Measurements from ENCODE around the gene FKBP14. TPM values are rescaled to one million over a fixed set of nuclear protein-coding genes. Genes with fewer than 3 reads are reported as not detected.

Gene FKBP14
- total RNA-seq, 1 donor = 40.9 TPM

DNA sequence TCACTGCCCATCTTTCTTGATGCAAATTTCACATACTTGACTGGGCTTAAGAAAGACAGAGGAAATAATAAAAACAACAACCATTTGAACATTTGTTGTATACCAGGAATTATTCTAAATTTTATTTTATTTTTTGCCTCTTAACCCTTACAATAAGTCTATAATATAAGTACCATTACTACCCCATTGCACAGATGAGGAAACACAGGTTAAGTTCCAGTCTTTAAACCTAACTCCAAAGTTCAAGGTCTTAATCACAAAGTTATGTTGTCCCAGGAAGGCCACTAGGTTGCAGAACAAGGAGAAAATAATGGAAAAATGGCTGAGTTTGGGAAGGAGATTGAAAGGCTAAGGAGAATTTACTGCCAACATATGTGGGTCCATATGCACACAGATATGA, 3.5 kb downstream of the FKBP14 start:
- H4K20me1 ChIP-seq (ENCODE audit: insufficient read depth, low read length) = peaks cover 11% of the 10 kb centered on the region
- H3K4me2 ChIP-seq (ENCODE audit: insufficient read depth, low read length) = peak overlapping the region; percentile 24
- no peak overlapping the region for H2AFZ ChIP-seq (ENCODE audit: low read length)

DNA sequence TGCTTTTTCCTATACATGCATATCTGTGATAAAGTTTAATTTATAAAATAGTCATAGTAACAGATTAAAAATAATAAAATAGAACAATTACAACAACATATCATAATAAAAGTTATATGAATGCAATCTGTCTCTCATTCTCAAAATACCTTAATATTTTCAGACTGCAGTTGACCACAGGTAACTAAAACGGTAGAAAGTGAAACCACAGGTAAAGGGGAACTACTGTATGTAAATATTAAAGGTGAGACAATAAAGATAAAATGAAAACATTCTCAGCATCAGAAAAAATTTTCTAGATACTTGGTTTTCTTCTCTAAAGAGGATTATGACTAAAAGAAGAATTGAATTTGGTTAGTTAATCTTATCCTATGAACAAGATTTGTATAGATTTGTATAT, 6.0 kb downstream of the FKBP14 start:
- Histone ChIP-seq H4K20me1 (ENCODE audit: insufficient read depth, low read length) (peaks cover 11% of the 10 kb centered on the region), H3K4me2 (ENCODE audit: insufficient read depth, low read length) (no peak overlapping the region)

More for the DNA sequence above, 3.5 kb downstream of the FKBP14 start:
- Histone ChIP-seq H3K9me3 (ENCODE audit: low read depth, low read length) (no peaks in the 10 kb centered on the region), H3K79me2 (ENCODE audit: insufficient read depth, low read length) (peaks cover 45% of the 10 kb centered on the region), H3K27me3 (ENCODE audit: insufficient read depth, low read length) (no peaks in the 10 kb centered on the region), H3K4me3 (ENCODE audit: insufficient read depth, low read length) (no peak overlapping the region), H3K4me1 (ENCODE audit: insufficient read depth, low read length) (peaks cover 28% of the 10 kb centered on the region), H3K27ac (ENCODE audit: low read depth, low read length) (no peak overlapping the region), H3K36me3 (ENCODE audit: insufficient read depth, low read length) (peaks cover 17% of the 10 kb centered on the region)
- TF ChIP-seq, protein P1, sequence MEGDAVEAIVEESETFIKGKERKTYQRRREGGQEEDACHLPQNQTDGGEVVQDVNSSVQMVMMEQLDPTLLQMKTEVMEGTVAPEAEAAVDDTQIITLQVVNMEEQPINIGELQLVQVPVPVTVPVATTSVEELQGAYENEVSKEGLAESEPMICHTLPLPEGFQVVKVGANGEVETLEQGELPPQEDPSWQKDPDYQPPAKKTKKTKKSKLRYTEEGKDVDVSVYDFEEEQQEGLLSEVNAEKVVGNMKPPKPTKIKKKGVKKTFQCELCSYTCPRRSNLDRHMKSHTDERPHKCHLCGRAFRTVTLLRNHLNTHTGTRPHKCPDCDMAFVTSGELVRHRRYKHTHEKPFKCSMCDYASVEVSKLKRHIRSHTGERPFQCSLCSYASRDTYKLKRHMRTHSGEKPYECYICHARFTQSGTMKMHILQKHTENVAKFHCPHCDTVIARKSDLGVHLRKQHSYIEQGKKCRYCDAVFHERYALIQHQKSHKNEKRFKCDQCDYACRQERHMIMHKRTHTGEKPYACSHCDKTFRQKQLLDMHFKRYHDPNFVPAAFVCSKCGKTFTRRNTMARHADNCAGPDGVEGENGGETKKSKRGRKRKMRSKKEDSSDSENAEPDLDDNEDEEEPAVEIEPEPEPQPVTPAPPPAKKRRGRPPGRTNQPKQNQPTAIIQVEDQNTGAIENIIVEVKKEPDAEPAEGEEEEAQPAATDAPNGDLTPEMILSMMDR (IDR thresholded peaks at IDR 0.05; ENCODE audit: extremely low read depth, low read depth, low read length) = no peak
- no peak for DNase-seq (ENCODE audit: insufficient read length, low spot score, missing footprints)

DNA sequence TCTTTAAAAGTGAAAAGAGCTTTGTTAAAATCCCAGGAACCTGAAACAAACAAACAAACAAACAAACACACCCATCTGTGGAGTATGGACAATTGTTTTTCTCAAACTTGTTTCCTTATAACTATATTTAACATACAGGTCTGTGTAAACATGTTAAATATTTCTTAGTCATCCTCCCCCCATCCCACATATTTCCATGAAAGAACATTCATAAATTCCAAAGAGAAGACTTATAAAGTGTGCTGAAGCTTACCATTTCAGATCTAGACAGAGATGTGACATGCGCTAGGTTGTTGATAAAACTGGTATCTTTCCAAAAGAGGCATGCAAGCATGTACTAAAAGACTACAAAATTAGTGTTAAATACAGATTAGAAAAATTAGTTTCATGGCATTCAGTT, 6.5 kb downstream of the FKBP14 start:
- no peak overlapping the region for H3K27ac ChIP-seq (ENCODE audit: low read depth, low read length)
- H2AFZ ChIP-seq (ENCODE audit: low read length) = no peak overlapping the region
- TF ChIP-seq, protein P1 (IDR thresholded peaks at IDR 0.05; ENCODE audit: extremely low read depth, low read depth, low read length) = no peak
- peaks cover 27% of the 10 kb centered on the region for H3K36me3 ChIP-seq (ENCODE audit: insufficient read depth, low read length)
- H4K20me1 ChIP-seq (ENCODE audit: insufficient read depth, low read length) = peaks cover 8% of the 10 kb centered on the region
- H3K4me1 ChIP-seq (ENCODE audit: insufficient read depth, low read length) = peaks cover 14% of the 10 kb centered on the region
- DNase-seq (ENCODE audit: insufficient read length, low spot score, missing footprints) = no peak
- peaks cover 29% of the 10 kb centered on the region for H3K79me2 ChIP-seq (ENCODE audit: insufficient read depth, low read length)
- no peak overlapping the region for H3K4me3 ChIP-seq (ENCODE audit: insufficient read depth, low read length)
- no peaks in the 10 kb centered on the region for H3K27me3 ChIP-seq (ENCODE audit: insufficient read depth, low read length)
- H3K9me3 ChIP-seq (ENCODE audit: low read depth, low read length) = no peaks in the 10 kb centered on the region
- H3K4me2 ChIP-seq (ENCODE audit: insufficient read depth, low read length) = no peak overlapping the region

More for the DNA sequence above, 6.0 kb downstream of the FKBP14 start:
- DNase-seq (ENCODE audit: insufficient read length, low spot score, missing footprints) = no peak
- Histone ChIP-seq H3K4me3 (ENCODE audit: insufficient read depth, low read length) (no peak overlapping the region), H3K9me3 (ENCODE audit: low read depth, low read length) (no peaks in the 10 kb centered on the region), H3K4me1 (ENCODE audit: insufficient read depth, low read length) (peaks cover 19% of the 10 kb centered on the region), H3K27me3 (ENCODE audit: insufficient read depth, low read length) (no peaks in the 10 kb centered on the region), H3K27ac (ENCODE audit: low read depth, low read length) (no peak overlapping the region), H3K79me2 (ENCODE audit: insufficient read depth, low read length) (peaks cover 34% of the 10 kb centered on the region), H3K36me3 (ENCODE audit: insufficient read depth, low read length) (peaks cover 26% of the 10 kb centered on the region), H2AFZ (ENCODE audit: low read length) (no peak overlapping the region)
- TF ChIP-seq, protein P1 (IDR thresholded peaks at IDR 0.05; ENCODE audit: extremely low read depth, low read depth, low read length) = no peak

DNA sequence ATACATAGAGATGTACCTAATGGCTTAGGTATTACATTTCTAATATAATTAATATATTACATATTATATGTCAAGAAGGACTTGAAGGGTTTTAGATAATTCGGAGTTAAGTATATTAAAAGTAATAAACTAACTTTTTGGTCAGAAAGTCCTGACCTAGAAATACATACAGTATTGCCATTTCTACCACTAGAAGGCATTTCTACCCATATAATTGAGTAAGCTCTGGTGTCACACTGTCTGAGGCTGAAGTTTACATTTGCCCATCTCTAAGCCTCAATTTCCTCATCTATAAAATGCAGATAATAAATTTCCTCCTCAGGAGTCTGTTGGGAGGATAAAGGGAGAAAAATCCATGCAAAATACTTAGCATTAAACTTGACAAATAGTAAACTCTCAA, 7.1 kb downstream of the FKBP14 start:
- Histone ChIP-seq H3K4me1 (ENCODE audit: insufficient read depth, low read length) (peaks cover 9% of the 10 kb centered on the region), H2AFZ (ENCODE audit: low read length) (no peak overlapping the region), H3K79me2 (ENCODE audit: insufficient read depth, low read length) (peaks cover 23% of the 10 kb centered on the region), H3K4me2 (ENCODE audit: insufficient read depth, low read length) (no peak overlapping the region), H3K27ac (ENCODE audit: low read depth, low read length) (no peak overlapping the region), H3K27me3 (ENCODE audit: insufficient read depth, low read length) (no peaks in the 10 kb centered on the region), H3K4me3 (ENCODE audit: insufficient read depth, low read length) (no peak overlapping the region), H3K36me3 (ENCODE audit: insufficient read depth, low read length) (peaks cover 31% of the 10 kb centered on the region), H4K20me1 (ENCODE audit: insufficient read depth, low read length) (peaks cover 4% of the 10 kb centered on the region), H3K9me3 (ENCODE audit: low read depth, low read length) (no peaks in the 10 kb centered on the region)
- TF ChIP-seq, protein P1 (IDR thresholded peaks at IDR 0.05; ENCODE audit: extremely low read depth, low read depth, low read length) = no peak
- DNase-seq (ENCODE audit: insufficient read length, low spot score, missing footprints) = no peak
